OCI-LY1 (cell line): ENCODE results near the gene TARS2.

ENCODE experiments used
- EZH2 ChIP-seq: fragments of 200-600 bp; sonication (generic), shearing (Covaris generic); IDR thresholded peaks from 2 replicates; pipeline ENCODE4 v1.8.0; 2017; ENCODE audit warnings: borderline replicate concordance, mixed run types, mild to moderate bottlenecking, antibody characterized with exemption, low read length, moderate library complexity, mixed read lengths
- TF ChIP-seq, protein P1 (sequence below): fragments of 200-600 bp; sonication (generic), shearing (Covaris generic); IDR thresholded peaks from 2 replicates; pipeline ENCODE4 v1.5.1; 2017; ENCODE audit warnings: mild to moderate bottlenecking, antibody characterized with exemption, low read length, moderate library complexity, mixed read lengths

DNA sequence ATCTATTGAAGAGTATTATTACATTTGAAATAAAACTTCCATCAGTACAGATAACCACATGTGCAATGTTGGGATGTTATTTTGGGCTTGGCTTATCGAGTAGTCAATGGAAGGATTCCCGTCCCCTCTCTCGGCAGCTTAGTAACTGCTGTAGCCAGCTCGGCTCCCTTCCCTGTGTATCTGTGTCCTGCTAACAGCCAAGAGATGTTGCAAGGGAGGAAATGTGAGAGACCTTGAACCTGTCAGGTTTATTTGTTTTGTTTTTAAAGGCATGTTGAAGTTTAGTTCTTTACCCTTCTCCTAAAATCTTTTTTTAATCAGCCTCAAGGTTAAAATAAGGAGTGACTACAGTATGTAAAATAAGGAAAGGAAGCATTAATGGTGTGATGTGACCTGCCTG, 13.6 kb upstream of the TARS2 start:
- TF ChIP-seq EZH2, result no peak
- TF ChIP-seq, protein P1, sequence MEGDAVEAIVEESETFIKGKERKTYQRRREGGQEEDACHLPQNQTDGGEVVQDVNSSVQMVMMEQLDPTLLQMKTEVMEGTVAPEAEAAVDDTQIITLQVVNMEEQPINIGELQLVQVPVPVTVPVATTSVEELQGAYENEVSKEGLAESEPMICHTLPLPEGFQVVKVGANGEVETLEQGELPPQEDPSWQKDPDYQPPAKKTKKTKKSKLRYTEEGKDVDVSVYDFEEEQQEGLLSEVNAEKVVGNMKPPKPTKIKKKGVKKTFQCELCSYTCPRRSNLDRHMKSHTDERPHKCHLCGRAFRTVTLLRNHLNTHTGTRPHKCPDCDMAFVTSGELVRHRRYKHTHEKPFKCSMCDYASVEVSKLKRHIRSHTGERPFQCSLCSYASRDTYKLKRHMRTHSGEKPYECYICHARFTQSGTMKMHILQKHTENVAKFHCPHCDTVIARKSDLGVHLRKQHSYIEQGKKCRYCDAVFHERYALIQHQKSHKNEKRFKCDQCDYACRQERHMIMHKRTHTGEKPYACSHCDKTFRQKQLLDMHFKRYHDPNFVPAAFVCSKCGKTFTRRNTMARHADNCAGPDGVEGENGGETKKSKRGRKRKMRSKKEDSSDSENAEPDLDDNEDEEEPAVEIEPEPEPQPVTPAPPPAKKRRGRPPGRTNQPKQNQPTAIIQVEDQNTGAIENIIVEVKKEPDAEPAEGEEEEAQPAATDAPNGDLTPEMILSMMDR, result no peak
